Liver (tissue), 9 donors: ENCODE measurements around the gene DNAJC8. TPM values are rescaled to one million over a fixed set of nuclear protein-coding genes. Genes with fewer than 3 reads are reported as not detected.

Experiments
- DNase-seq: peaks from one replicate; pipeline ENCODE4 v3.0.0-alpha.2; 2017; ENCODE audit warnings: low spot score
- H3K27ac ChIP-seq, 2 donors: one replicate each; pipeline ENCODE4 v1.7.0; 2013; ENCODE audit warnings: inconsistent platforms in 2 of 2, low read length in 2 of 2, control low read depth in 1 of 2, low read depth in 1 of 2, mild to moderate bottlenecking in 1 of 2
- H3K27me3 ChIP-seq, 4 donors: one replicate each; pipeline versions ENCODE4 v1.6.1 to v1.7.0; 2013; ENCODE audit warnings: low read length in 3 of 4, inconsistent platforms in 1 of 4, mild to moderate bottlenecking in 1 of 4, moderate library complexity in 1 of 4; ENCODE audit not compliant: control insufficient read depth in 4 of 4, insufficient read depth in 4 of 4
- H3K36me3 ChIP-seq, 4 donors: one replicate each; pipeline versions ENCODE4 v1.6.1 to v1.7.0; 2013; ENCODE audit warnings: low read length in 3 of 4, mild to moderate bottlenecking in 3 of 4, low read depth in 1 of 4, moderate library complexity in 1 of 4; ENCODE audit not compliant: control insufficient read depth in 4 of 4, insufficient read depth in 3 of 4
- H3K4me1 ChIP-seq, 4 donors: one replicate each; pipeline versions ENCODE4 v1.6.1 to v1.7.0; 2013; ENCODE audit warnings: low read length in 3 of 4, mild to moderate bottlenecking in 3 of 4, moderate library complexity in 1 of 4; ENCODE audit not compliant: control insufficient read depth in 4 of 4, insufficient read depth in 4 of 4
- H3K4me3 ChIP-seq, 3 donors: one replicate each; pipeline versions ENCODE4 v1.6.1 to v1.7.0; 2013; ENCODE audit warnings: low read length in 3 of 3, control low read depth in 1 of 3, low read depth in 1 of 3, mild to moderate bottlenecking in 1 of 3
- H3K9ac ChIP-seq, 2 donors: one replicate each; pipeline ENCODE4 v1.7.0; 2013; ENCODE audit warnings: low read length in 2 of 2, mild to moderate bottlenecking in 2 of 2, moderate library complexity in 2 of 2, control low read depth in 1 of 2, low read depth in 1 of 2
- H3K9me3 ChIP-seq, 4 donors: one replicate each; pipeline versions ENCODE4 v1.6.1 to v1.7.0; 2013; ENCODE audit warnings: low read length in 3 of 4; ENCODE audit not compliant: control insufficient read depth in 4 of 4
- EGR1 ChIP-seq, 2 donors: IDR thresholded peaks; 2 replicates each; pipeline ENCODE4 v1.6.1; 2016 to 2018; ENCODE audit warnings: antibody characterized with exemption in 2 of 2, low read depth in 2 of 2
- HNF4G ChIP-seq: IDR thresholded peaks from 2 replicates; pipeline ENCODE4 v1.6.1; 2016; ENCODE audit warnings: antibody characterized with exemption
- JUND ChIP-seq, 2 donors: IDR thresholded peaks; 2 replicates each; pipeline ENCODE4 v1.6.1; 2016; ENCODE audit warnings: antibody characterized with exemption in 2 of 2
- NR2F2 ChIP-seq: IDR thresholded peaks from 2 replicates; pipeline ENCODE4 v1.6.1; 2016; ENCODE audit warnings: antibody characterized with exemption
- RAD21 ChIP-seq, 2 donors: IDR thresholded peaks; 2 replicates each; pipeline ENCODE4 v1.6.1; 2016; ENCODE audit warnings: antibody characterized with exemption in 2 of 2, mild to moderate bottlenecking in 2 of 2
- SP1 ChIP-seq: IDR thresholded peaks from 2 replicates; pipeline ENCODE4 v1.6.1; 2018; ENCODE audit warnings: antibody characterized with exemption, mild to moderate bottlenecking
- TAF1 ChIP-seq: conservative IDR thresholded peaks from 2 replicates; pipeline ENCODE4 v1.6.1; 2016; ENCODE audit warnings: antibody characterized with exemption, mild to moderate bottlenecking
- WGBS: extraction: QIAGEN DNeasy Blood & Tissue Kit; methylation state at CpG from one replicate; pipeline ENCODE4 v1.1.7; 2013; 5-methylcytosine and 5-hydroxymethylcytosine counted together
- polyA plus RNA-seq, 2 donors: library from polyadenylated mRNA; stranded (reverse) in 1 of 2; unstranded in 1 of 2; fragments of 200-250 nt in 1 of 2; fragments of >200 nt in 1 of 2; fragmentation: Nextera tagmentation in 1 of 2; extraction: Ambion mirVana in 1 of 2; gene quantifications; one replicate each; pipeline versions ENCODE4 v1.2.1 to v1.2.3, GENCODE V29; 2013 to 2015
- total RNA-seq, 2 donors: library from RNA; depleted of rRNA; stranded (reverse); fragments of >200 nt; gene quantifications; one replicate each; pipeline ENCODE4 v1.2.3, GENCODE V29; 2014
- TF ChIP-seq, protein P1 (sequence below): IDR thresholded peaks from 2 replicates; pipeline ENCODE4 v1.6.1; 2016; ENCODE audit warnings: antibody characterized with exemption
- TF ChIP-seq, protein P2 (sequence below): IDR thresholded peaks from 2 replicates; pipeline ENCODE4 v1.6.1; 2016; ENCODE audit warnings: antibody characterized with exemption, mild to moderate bottlenecking
- TF ChIP-seq, protein P3 (sequence below): IDR thresholded peaks from 2 replicates; pipeline ENCODE4 v1.6.1; 2016; ENCODE audit warnings: antibody characterized with exemption
- TF ChIP-seq, protein P4 (sequence below): fragments of 150-350 bp; IDR thresholded peaks from 2 replicates; pipeline ENCODE4 v1.5.1; 2017; ENCODE audit warnings: improper control_type of control experiment, low read depth, low read length; ENCODE audit not compliant: missing input control
- donor health status: healthy.
- donor health status: healthy.
- donor health status: healthy.
- donor health status: healthy.
- donor health status: healthy.

Gene DNAJC8
- total and polyA plus RNA-seq, 4 donors, result 14.9 to 38.6 (median 25.2) TPM

DNA sequence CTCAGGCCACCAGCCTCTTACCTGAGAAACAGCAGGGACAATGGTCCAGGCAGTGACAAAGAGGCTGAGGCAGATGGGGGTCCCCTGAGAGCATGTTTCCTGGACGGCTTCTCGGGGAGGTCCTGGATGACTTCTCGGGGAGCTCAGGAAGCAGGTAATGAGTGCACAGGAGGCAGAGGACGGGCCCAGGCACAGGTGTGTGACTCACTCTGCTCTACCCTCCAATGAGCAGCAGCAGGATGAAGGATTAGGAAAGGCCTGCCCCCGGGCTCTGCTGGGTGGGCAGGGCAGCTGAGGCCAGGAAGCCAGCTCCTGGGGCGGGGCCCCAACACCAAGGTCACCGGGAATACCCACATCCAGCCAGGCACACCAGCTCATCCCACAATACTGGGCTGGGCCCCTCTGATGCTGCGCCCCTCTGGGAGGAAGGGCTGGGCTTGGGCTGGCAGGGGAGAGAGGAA lies 39.1 kb downstream of the DNAJC8 start:
- 90% methylated on average over 8 of the region's 8 CpGs for WGBS
- H3K4me3 ChIP-seq, result no peak overlapping the region
- TF ChIP-seq, protein P1, sequence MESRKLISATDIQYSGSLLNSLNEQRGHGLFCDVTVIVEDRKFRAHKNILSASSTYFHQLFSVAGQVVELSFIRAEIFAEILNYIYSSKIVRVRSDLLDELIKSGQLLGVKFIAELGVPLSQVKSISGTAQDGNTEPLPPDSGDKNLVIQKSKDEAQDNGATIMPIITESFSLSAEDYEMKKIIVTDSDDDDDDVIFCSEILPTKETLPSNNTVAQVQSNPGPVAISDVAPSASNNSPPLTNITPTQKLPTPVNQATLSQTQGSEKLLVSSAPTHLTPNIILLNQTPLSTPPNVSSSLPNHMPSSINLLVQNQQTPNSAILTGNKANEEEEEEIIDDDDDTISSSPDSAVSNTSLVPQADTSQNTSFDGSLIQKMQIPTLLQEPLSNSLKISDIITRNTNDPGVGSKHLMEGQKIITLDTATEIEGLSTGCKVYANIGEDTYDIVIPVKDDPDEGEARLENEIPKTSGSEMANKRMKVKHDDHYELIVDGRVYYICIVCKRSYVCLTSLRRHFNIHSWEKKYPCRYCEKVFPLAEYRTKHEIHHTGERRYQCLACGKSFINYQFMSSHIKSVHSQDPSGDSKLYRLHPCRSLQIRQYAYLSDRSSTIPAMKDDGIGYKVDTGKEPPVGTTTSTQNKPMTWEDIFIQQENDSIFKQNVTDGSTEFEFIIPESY, result no peak
- TF ChIP-seq EGR1 (IDR thresholded peaks at IDR 0.05; ENCODE audit: low read depth in 2 of 2) (no peak), TAF1 (no peak), RAD21 (IDR thresholded peaks at IDR 0.05) (no peak), HNF4G (no peak), SP1 (no peak), JUND (IDR thresholded peaks at IDR 0.05) (no peak)
- TF ChIP-seq, protein P2, sequence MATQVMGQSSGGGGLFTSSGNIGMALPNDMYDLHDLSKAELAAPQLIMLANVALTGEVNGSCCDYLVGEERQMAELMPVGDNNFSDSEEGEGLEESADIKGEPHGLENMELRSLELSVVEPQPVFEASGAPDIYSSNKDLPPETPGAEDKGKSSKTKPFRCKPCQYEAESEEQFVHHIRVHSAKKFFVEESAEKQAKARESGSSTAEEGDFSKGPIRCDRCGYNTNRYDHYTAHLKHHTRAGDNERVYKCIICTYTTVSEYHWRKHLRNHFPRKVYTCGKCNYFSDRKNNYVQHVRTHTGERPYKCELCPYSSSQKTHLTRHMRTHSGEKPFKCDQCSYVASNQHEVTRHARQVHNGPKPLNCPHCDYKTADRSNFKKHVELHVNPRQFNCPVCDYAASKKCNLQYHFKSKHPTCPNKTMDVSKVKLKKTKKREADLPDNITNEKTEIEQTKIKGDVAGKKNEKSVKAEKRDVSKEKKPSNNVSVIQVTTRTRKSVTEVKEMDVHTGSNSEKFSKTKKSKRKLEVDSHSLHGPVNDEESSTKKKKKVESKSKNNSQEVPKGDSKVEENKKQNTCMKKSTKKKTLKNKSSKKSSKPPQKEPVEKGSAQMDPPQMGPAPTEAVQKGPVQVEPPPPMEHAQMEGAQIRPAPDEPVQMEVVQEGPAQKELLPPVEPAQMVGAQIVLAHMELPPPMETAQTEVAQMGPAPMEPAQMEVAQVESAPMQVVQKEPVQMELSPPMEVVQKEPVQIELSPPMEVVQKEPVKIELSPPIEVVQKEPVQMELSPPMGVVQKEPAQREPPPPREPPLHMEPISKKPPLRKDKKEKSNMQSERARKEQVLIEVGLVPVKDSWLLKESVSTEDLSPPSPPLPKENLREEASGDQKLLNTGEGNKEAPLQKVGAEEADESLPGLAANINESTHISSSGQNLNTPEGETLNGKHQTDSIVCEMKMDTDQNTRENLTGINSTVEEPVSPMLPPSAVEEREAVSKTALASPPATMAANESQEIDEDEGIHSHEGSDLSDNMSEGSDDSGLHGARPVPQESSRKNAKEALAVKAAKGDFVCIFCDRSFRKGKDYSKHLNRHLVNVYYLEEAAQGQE, result no peak
- TF ChIP-seq, protein P3, sequence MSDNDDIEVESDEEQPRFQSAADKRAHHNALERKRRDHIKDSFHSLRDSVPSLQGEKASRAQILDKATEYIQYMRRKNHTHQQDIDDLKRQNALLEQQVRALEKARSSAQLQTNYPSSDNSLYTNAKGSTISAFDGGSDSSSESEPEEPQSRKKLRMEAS, result no peak
- no peak overlapping the region for H3K9ac ChIP-seq
- H3K27ac ChIP-seq, result no peak overlapping the region
- peaks cover 0 to 3% (median 0%) of the 10 kb centered on the region in 4 donors for H3K4me1 ChIP-seq
- no peaks in the 10 kb centered on the region for H3K9me3 ChIP-seq
- DNase-seq, result no peak
- no peaks in the 10 kb centered on the region for H3K27me3 ChIP-seq
- peaks cover 0 to 4% (median 1%) of the 10 kb centered on the region in 4 donors for H3K36me3 ChIP-seq

DNA sequence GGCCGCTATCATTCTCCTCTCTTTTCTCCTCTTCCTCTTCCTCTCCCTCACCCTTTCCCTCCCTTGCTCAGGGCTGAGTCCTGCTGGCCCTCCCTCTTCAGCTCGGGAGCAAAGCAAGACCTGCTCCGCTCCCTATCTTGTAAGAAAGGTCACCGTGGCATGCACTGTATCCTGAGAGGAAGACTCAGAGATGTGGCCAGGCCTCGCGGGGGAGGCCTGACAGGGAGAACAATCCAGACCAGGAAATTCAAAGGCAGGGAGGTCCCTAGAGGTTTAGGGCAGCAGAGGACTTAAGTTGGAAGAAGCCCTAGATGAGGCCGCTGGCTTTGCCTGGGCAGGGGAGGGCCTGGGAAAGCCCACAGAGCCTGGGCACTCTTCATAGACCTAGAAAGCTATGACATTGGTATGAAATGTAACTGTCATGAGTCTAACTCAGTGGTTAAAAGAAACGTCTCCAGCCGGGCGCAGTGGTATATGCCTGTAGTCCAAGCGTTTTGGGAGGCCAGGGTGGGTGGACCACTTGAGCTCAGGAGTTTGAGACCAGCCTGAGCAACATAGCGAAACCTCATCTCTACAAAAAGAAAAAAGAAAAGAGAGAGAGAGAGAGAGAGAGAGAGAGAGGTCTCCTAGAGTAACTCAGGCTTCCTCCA lies 41.7 kb downstream of the DNAJC8 start:
- no peak for DNase-seq
- Histone ChIP-seq H3K27me3 (no peaks in the 10 kb centered on the region), H3K4me1 (no peaks in the 10 kb centered on the region), H3K9me3 (no peaks in the 10 kb centered on the region), H3K4me3 (no peak overlapping the region), H3K9ac (no peak overlapping the region), H3K27ac (no peak overlapping the region), H3K36me3 (no peaks in the 10 kb centered on the region)
- 80% methylated on average over 12 of the region's 12 CpGs for whole genome bisulfite sequencing
- TF ChIP-seq RAD21 (IDR thresholded peaks at IDR 0.05) (no peak), JUND (IDR thresholded peaks at IDR 0.05) (no peak), TAF1 (no peak), NR2F2 (peak; percentile 74), EGR1 (IDR thresholded peaks at IDR 0.05; ENCODE audit: low read depth in 2 of 2) (no peak), HNF4G (no peak)
- TF ChIP-seq, protein P1, result no peak
- TF ChIP-seq, protein P2, result no peak
- TF ChIP-seq, protein P4, sequence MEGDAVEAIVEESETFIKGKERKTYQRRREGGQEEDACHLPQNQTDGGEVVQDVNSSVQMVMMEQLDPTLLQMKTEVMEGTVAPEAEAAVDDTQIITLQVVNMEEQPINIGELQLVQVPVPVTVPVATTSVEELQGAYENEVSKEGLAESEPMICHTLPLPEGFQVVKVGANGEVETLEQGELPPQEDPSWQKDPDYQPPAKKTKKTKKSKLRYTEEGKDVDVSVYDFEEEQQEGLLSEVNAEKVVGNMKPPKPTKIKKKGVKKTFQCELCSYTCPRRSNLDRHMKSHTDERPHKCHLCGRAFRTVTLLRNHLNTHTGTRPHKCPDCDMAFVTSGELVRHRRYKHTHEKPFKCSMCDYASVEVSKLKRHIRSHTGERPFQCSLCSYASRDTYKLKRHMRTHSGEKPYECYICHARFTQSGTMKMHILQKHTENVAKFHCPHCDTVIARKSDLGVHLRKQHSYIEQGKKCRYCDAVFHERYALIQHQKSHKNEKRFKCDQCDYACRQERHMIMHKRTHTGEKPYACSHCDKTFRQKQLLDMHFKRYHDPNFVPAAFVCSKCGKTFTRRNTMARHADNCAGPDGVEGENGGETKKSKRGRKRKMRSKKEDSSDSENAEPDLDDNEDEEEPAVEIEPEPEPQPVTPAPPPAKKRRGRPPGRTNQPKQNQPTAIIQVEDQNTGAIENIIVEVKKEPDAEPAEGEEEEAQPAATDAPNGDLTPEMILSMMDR, result no peak
